Measurements from ENCODE around the gene PIAS4.
"Not testable (repeated sequence)": the region's sequence is repeated elsewhere in the genome, so short reads cannot be mapped to it uniquely, and the experiment has no call there.

PIAS4 gene

GRCh38 chr19:4009990-4010807, 2.7 kb downstream of the PIAS4 start:
- H3K4me1 ChIP-seq (ENCODE audit: control insufficient read depth, insufficient read depth, low read length): peaks cover 22% of the 10 kb centered on the region
- no peak overlapping the region for H3K4me3 ChIP-seq (ENCODE audit: low read depth, low read length)
- H3K27ac ChIP-seq (ENCODE audit: low read depth, low read length): no peak overlapping the region
- no peak overlapping the region for H3K9ac ChIP-seq (ENCODE audit: low read length)
- H3K27me3 ChIP-seq (ENCODE audit: control insufficient read depth, insufficient read depth, low read length): no peaks in the 10 kb centered on the region
- H3K36me3 ChIP-seq (ENCODE audit: control insufficient read depth, insufficient read depth, low read length): peaks cover 36% of the 10 kb centered on the region
- no peaks in the 10 kb centered on the region for H3K9me3 ChIP-seq (ENCODE audit: control insufficient read depth, insufficient read depth, low read depth, low read length)

GRCh38 chr19:4010808-4011110, 3.2 kb downstream of the PIAS4 start:
- no peak overlapping the region for H3K4me3 ChIP-seq (ENCODE audit: low read depth, low read length)
- no peak overlapping the region for H3K9ac ChIP-seq (ENCODE audit: low read length)
- H3K27ac ChIP-seq (ENCODE audit: low read depth, low read length): no peak overlapping the region
- peaks cover 22% of the 10 kb centered on the region for H3K4me1 ChIP-seq (ENCODE audit: control insufficient read depth, insufficient read depth, low read length)
- H3K9me3 ChIP-seq (ENCODE audit: control insufficient read depth, insufficient read depth, low read depth, low read length): no peaks in the 10 kb centered on the region
- H3K36me3 ChIP-seq (ENCODE audit: control insufficient read depth, insufficient read depth, low read length): peaks cover 41% of the 10 kb centered on the region
- no peaks in the 10 kb centered on the region for H3K27me3 ChIP-seq (ENCODE audit: control insufficient read depth, insufficient read depth, low read length)

GRCh38 chr19:4011430-4011829, 3.9 kb downstream of the PIAS4 start:
- H3K27ac ChIP-seq (ENCODE audit: low read depth, low read length); H3K9me3 ChIP-seq (ENCODE audit: control insufficient read depth, insufficient read depth, low read depth, low read length); H3K9ac ChIP-seq (ENCODE audit: low read length); H3K27me3 ChIP-seq (ENCODE audit: control insufficient read depth, insufficient read depth, low read length); H3K4me3 ChIP-seq (ENCODE audit: low read depth, low read length): not testable (repeated sequence)
- H3K4me1 ChIP-seq (ENCODE audit: control insufficient read depth, insufficient read depth, low read length): peaks cover 22% of the 10 kb centered on the region
- H3K36me3 ChIP-seq (ENCODE audit: control insufficient read depth, insufficient read depth, low read length): peaks cover 47% of the 10 kb centered on the region

- H3K27me3 ChIP-seq (ENCODE audit: control insufficient read depth, insufficient read depth, low read length): no peaks in the 10 kb centered on the region
- peaks cover 50% of the 10 kb centered on the region for H3K36me3 ChIP-seq (ENCODE audit: control insufficient read depth, insufficient read depth, low read length)
- H3K4me3 ChIP-seq (ENCODE audit: low read depth, low read length): no peak overlapping the region
- H3K9me3 ChIP-seq (ENCODE audit: control insufficient read depth, insufficient read depth, low read depth, low read length): no peaks in the 10 kb centered on the region
- peaks cover 22% of the 10 kb centered on the region for H3K4me1 ChIP-seq (ENCODE audit: control insufficient read depth, insufficient read depth, low read length)
- H3K27ac ChIP-seq (ENCODE audit: low read depth, low read length): no peak overlapping the region
- H3K9ac ChIP-seq (ENCODE audit: low read length): no peak overlapping the region
These were observed 4.8 kb downstream of the PIAS4 start for GRCh38 chr19:4012092-4012974.

- H3K4me1 ChIP-seq (ENCODE audit: control insufficient read depth, insufficient read depth, low read length): peaks cover 22% of the 10 kb centered on the region
- peaks cover 55% of the 10 kb centered on the region for H3K36me3 ChIP-seq (ENCODE audit: control insufficient read depth, insufficient read depth, low read length)
These were observed 5.6 kb downstream of the PIAS4 start for GRCh38 chr19:4012975-4013634.

GRCh38 chr19:4013886-4014540, 6.5 kb downstream of the PIAS4 start:
- Histone ChIP-seq H3K36me3 (ENCODE audit: control insufficient read depth, insufficient read depth, low read length) (peaks cover 60% of the 10 kb centered on the region), H3K27ac (ENCODE audit: low read depth, low read length) (0 out of 2 replicates have a peak overlapping the region, but pooled peaks have one; percentile 8), H3K27me3 (ENCODE audit: control insufficient read depth, insufficient read depth, low read length) (no peaks in the 10 kb centered on the region), H3K4me3 (ENCODE audit: low read depth, low read length) (no peak overlapping the region), H3K9me3 (ENCODE audit: control insufficient read depth, insufficient read depth, low read depth, low read length) (no peaks in the 10 kb centered on the region), H3K9ac (ENCODE audit: low read length) (peak overlapping the region; percentile 15), H3K4me1 (ENCODE audit: control insufficient read depth, insufficient read depth, low read length) (peaks cover 19% of the 10 kb centered on the region; the same call in 1 of the 2 replicates)

More at GRCh38 chr19:4012975-4013634, 5.6 kb downstream of the PIAS4 start:
- no peak overlapping the region for H3K27ac ChIP-seq (ENCODE audit: low read depth, low read length)
- no peaks in the 10 kb centered on the region for H3K27me3 ChIP-seq (ENCODE audit: control insufficient read depth, insufficient read depth, low read length)
- H3K4me3 ChIP-seq (ENCODE audit: low read depth, low read length): no peak overlapping the region
- H3K9me3 ChIP-seq (ENCODE audit: control insufficient read depth, insufficient read depth, low read depth, low read length): no peaks in the 10 kb centered on the region
- H3K9ac ChIP-seq (ENCODE audit: low read length): no peak overlapping the region

GRCh38 chr19:4014541-4015491, 7.3 kb downstream of the PIAS4 start:
- Histone ChIP-seq H3K9ac (ENCODE audit: low read length) (peak overlapping the region; percentile 15), H3K36me3 (ENCODE audit: control insufficient read depth, insufficient read depth, low read length) (peaks cover 60% of the 10 kb centered on the region), H3K27ac (ENCODE audit: low read depth, low read length) (peak overlapping the region; percentile 29; the same call in 1 of the 2 replicates), H3K27me3 (ENCODE audit: control insufficient read depth, insufficient read depth, low read length) (no peaks in the 10 kb centered on the region), H3K4me3 (ENCODE audit: low read depth, low read length) (no peak overlapping the region), H3K4me1 (ENCODE audit: control insufficient read depth, insufficient read depth, low read length) (peaks cover 11% of the 10 kb centered on the region; the same call in 1 of the 2 replicates), H3K9me3 (ENCODE audit: control insufficient read depth, insufficient read depth, low read depth, low read length) (no peaks in the 10 kb centered on the region)

GRCh38 chr19:4015705-4016402, 8.3 kb downstream of the PIAS4 start:
- Histone ChIP-seq H3K27ac (ENCODE audit: low read depth, low read length) (peak overlapping the region; percentile 29; the same call in 1 of the 2 replicates), H3K4me1 (ENCODE audit: control insufficient read depth, insufficient read depth, low read length) (peaks cover 11% of the 10 kb centered on the region; the same call in 1 of the 2 replicates), H3K36me3 (ENCODE audit: control insufficient read depth, insufficient read depth, low read length) (peaks cover 53% of the 10 kb centered on the region), H3K27me3 (ENCODE audit: control insufficient read depth, insufficient read depth, low read length) (no peaks in the 10 kb centered on the region), H3K9ac (ENCODE audit: low read length) (no peak overlapping the region), H3K4me3 (ENCODE audit: low read depth, low read length) (no peak overlapping the region), H3K9me3 (ENCODE audit: control insufficient read depth, insufficient read depth, low read depth, low read length) (no peaks in the 10 kb centered on the region)

- Histone ChIP-seq H3K36me3 (ENCODE audit: control insufficient read depth, insufficient read depth, low read length) (peaks cover 48% of the 10 kb centered on the region), H3K27ac (ENCODE audit: low read depth, low read length) (peak overlapping the region; percentile 11; the same call in 1 of the 2 replicates), H3K9me3 (ENCODE audit: control insufficient read depth, insufficient read depth, low read depth, low read length) (no peaks in the 10 kb centered on the region), H3K4me3 (ENCODE audit: low read depth, low read length) (no peak overlapping the region), H3K9ac (ENCODE audit: low read length) (no peak overlapping the region), H3K27me3 (ENCODE audit: control insufficient read depth, insufficient read depth, low read length) (no peaks in the 10 kb centered on the region), H3K4me1 (ENCODE audit: control insufficient read depth, insufficient read depth, low read length) (peaks cover 11% of the 10 kb centered on the region; the same call in 1 of the 2 replicates)
These were observed 8.9 kb downstream of the PIAS4 start for GRCh38 chr19:4016486-4016885.
